HG03196 (cell line): ENCODE measurements around the gene PALS2.

Experiments
- ATAC-seq: cut with Tn5 transposase; IDR thresholded peaks from one replicate; pipeline ENCODE4 v1.9.1; 2021; ENCODE audit not compliant: unreplicated experiment

PALS2 gene, protein sequence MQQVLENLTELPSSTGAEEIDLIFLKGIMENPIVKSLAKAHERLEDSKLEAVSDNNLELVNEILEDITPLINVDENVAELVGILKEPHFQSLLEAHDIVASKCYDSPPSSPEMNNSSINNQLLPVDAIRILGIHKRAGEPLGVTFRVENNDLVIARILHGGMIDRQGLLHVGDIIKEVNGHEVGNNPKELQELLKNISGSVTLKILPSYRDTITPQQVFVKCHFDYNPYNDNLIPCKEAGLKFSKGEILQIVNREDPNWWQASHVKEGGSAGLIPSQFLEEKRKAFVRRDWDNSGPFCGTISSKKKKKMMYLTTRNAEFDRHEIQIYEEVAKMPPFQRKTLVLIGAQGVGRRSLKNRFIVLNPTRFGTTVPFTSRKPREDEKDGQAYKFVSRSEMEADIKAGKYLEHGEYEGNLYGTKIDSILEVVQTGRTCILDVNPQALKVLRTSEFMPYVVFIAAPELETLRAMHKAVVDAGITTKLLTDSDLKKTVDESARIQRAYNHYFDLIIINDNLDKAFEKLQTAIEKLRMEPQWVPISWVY

GRCh38 chr7:24572997-24573553, at the start of gene PALS2:
Gene PALS2 (plus strand): TSS chr7:24573452. CDS start chr7:24623668, 50,216 bp downstream.
- peak; percentile 48 for ATAC-seq

DNA sequence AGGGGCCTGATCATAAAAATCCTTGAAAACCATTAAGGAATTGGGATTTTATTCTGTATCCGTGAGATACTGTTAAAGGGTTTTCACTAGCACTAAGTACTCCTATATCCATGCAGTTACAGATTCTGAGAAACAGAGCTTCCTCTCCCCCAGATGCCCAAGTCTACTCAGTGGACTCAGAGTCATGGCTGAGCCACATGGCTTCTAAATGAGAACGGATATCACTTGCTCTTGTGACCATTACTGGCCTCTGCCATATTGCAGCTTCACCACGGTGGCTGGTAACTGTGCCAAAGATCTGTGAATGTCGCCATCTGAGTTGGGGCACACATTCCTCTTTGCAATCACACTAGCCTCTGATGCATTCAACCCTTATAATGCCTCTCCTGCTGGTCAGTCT, 42.0 kb upstream of the PALS2 start:
- no peak for ATAC-seq

- ATAC-seq: no peak
Measured at GRCh38 chr7:24536682-24537081, 36.6 kb upstream of the PALS2 start.

- no peak for ATAC-seq
Measured at GRCh38 chr7:24540956-24541355, 32.3 kb upstream of the PALS2 start.

- ATAC-seq: no peak
Measured at GRCh38 chr7:24545215-24545614, 28.0 kb upstream of the PALS2 start.

- no peak for ATAC-seq
Measured at GRCh38 chr7:24548390-24548789, 24.9 kb upstream of the PALS2 start.

DNA sequence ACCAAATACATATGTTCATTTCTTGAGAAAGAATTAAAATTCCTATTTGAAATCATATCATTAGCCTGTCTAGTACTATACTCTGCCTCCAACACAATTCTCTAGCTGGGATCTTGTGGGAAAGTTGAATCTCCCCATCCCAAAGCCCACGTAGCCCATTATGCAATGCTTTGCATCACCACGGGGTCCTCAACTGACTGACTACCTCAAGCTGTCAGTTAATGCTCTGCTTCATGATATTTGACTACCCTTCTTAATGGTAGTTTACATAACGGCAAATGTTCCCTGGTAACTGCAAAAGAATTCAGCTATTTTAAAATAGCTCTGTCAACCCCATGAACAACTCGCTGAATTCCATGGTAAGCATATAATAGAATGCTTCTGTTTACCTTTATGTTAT, 23.3 kb upstream of the PALS2 start:
- no peak for ATAC-seq

GRCh38 chr7:24555184-24555583, 18.1 kb upstream of the PALS2 start:
- no peak for ATAC-seq

DNA sequence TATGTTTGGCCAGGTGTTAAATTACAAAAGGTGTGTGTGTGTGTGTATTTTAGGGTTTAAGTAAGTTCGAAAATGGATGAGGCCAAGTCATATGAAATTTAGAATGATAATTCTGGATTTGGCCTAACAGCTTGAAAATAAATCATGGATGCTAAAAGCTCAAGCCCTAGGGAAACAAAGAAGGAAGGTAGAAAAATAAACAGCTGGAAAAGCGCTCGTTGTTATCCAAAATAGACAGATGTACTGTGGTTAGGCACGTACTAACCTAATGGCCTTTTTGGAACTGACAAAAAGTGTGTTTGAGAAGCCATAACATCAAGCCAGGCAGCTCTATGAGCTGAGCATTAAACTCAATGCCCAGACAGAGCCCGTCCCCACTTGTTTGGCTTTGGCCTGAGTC, 17.5 kb upstream of the PALS2 start:
- no peak for ATAC-seq

DNA sequence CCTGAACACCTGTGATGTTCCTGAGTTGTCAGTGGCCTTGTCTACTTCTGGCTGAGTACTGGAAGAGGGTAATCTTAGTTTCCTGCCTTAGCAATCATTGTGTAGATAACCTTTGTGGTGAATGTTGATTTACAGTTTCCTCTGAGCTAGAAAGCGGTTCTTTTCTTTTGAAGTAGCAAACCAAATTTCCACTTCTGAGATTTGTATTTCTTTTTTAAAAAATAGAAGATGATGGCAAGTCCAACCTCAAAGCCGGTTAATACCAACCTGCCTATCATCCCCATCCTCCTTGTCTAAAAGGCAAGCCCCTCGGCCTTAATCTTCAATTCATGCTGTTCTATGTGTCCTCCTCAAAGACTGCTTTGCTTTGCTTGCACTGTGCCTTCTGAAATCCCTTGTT, 12.5 kb upstream of the PALS2 start:
- no peak for ATAC-seq

DNA sequence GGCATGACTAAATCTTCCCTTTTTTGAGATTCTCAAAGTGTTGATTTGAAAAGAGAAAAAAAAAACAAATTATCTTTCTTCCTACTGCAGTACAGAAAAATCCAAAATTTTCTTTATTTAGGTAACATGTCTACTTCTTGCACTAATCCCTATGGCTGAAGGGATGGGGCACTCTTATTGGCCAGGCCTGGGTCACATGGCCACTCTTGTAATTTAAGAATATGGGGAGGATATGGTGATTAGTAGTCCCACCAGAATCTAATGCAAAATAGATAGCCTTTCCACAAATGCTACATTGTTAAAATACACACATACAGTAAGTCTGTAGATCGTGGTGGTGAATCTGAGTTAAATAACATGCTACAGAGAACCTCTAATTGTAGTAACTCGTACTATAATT, 7.0 kb upstream of the PALS2 start:
- ATAC-seq: no peak

DNA sequence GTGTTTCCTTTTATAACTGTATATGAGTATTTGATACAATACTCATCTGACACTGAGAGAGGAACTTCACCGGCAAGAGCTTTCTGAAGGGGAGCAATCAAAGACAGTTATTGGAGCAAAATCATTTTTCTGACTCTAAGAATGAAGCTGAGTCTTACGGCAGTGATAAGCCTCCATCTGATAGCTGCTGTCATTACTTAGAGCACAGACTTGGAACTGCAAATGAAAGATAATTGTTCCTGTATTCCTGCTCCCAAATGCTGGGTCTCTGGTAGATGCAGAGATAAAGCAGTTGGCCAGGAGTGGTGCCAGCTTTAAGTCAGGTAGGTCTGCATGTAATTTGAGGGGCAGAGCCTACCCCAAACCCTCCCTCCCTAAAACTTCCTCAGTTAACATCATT, 2.3 kb upstream of the PALS2 start:
- no peak for ATAC-seq

GRCh38 chr7:24572016-24572392, 1.2 kb upstream of the PALS2 start:
- ATAC-seq: no peak

- no peak for ATAC-seq
Measured at GRCh38 chr7:24572393-24572996, 757 bp upstream of the PALS2 start.

DNA sequence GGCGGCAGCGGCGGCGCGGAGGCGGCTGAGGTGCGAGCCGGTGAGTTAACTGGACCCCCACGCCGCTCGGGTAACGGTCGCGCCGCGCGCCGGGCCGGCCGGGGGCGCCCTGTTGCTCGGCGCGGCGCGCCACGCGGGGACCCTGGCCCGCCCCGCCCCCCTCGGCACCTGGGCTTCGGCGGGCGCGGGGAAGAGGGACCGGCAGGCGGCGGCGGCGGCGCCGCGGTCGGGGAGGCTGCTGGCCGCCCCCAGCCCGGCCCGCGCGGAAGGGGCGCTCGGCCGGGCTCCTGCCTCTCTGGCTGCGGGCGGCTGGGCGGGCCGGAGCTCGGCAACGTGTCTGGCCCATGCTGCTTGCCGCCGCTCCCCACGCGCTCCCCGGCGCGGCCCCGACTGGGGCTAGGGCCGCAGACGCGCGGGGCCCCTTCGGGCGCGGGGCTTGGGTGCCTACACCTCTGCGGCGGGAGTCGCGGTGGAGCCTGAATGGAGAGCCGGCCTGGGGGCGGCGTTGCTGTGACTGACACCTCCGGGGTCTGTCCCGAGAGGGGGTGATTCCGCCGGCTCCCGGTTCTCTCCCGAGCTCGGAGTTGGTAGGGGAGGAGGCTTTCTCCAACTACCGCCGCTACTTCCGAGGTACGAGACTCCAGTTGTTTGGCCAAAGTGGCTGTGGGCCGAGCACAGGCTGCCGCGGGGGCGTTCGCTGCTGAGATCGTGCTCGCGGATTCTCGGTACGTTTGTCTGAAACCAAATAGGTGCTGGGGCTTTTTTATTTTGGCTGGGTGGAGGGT, 494 bp downstream of the PALS2 start:
- ATAC-seq: peak; percentile 22

- no peak for ATAC-seq
Measured at GRCh38 chr7:24574386-24574785, 1.1 kb downstream of the PALS2 start.

DNA sequence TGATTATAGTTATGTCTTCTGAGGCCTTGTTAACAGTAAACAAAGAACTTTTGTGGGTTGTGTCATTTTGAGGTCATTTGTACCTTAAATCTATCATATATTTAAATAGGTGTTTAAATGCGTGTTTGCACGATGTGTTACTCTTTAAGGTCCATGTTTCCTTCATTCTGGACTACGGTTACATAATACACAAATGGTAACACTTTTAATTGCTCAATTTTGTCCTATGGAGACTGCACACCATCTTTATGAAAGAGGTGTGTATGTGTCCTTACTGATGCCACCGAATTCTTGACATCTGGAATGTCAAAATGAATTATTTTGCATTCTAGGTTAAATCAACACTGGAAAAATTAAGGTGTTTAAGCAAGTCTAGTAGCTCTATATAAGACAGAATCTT, 1.7 kb downstream of the PALS2 start:
- ATAC-seq: no peak

GRCh38 chr7:24576171-24577025, 3.1 kb downstream of the PALS2 start:
- ATAC-seq: peak; percentile 27

GRCh38 chr7:24578052-24578451, 4.8 kb downstream of the PALS2 start:
- ATAC-seq: no peak

DNA sequence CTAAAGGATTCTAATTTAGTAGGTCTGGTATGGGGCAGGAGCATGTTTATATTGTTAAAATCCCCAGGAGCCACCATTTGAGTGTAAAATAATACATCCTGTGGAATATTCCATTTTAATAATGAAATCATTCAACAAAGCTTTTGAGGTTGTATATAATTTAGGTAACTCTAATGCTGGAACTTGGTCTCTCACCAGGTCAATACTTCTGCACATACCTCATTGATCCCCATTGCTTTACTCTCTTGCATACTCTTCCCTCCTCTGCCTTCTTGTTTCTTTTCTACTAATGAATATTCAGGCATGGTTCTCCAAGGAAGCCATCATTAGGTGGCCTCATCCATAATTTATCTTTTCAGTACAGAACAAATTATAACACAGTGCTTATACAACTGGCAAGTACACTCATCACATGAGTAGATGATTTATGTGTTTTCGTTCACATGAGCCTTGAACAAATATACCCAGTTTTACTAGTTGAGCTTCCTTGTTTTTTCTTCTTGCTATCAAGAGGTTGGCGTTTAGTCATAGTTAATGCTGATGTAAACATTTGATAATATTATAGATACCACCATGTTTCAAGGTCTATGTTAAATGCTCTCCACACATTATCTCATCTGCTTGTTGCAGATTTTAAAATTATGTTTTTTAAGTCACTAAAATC, 7.2 kb downstream of the PALS2 start:
- no peak for ATAC-seq
